NCI-H1092 treated with DMSO at 0.1 percent for 48 hours (cell line): ENCODE measurements around the gene MC4R.
"Not testable (repeated sequence)": the region's sequence is repeated elsewhere in the genome, so short reads cannot be mapped to it uniquely, and the experiment has no call there.

Experiments used
- DNase-seq: peaks from one replicate; lab custom pipeline; 2025; lab: John Stamatoyannopoulos, UW

MC4R gene

GRCh38 chr18:60372596-60372995 is at the start of gene MC4R:
Gene MC4R (minus strand): TSS chr18:60372775. CDS start chr18:60372349, 426 bp downstream.
- DNase-seq: peak; percentile 97

DNA sequence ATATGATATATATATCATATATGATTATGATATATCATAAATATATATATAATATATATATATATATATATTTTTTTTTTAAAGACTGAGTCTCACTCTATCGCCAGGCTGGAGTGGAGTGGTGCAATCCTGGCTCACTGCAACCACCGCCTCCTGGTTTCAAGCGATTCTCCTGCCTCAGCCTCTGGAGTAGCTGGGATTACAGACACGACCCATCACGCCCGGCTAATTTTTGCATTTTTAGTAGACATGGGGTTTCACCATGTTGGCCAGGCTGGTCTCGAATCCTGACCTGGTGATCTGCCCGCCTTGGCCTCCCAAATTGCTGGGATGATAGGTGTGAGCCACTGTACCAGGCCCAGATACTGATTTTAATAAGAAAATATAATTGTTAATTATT is 49.7 kb upstream of the MC4R start:
- DNase-seq: not testable (repeated sequence)

DNA sequence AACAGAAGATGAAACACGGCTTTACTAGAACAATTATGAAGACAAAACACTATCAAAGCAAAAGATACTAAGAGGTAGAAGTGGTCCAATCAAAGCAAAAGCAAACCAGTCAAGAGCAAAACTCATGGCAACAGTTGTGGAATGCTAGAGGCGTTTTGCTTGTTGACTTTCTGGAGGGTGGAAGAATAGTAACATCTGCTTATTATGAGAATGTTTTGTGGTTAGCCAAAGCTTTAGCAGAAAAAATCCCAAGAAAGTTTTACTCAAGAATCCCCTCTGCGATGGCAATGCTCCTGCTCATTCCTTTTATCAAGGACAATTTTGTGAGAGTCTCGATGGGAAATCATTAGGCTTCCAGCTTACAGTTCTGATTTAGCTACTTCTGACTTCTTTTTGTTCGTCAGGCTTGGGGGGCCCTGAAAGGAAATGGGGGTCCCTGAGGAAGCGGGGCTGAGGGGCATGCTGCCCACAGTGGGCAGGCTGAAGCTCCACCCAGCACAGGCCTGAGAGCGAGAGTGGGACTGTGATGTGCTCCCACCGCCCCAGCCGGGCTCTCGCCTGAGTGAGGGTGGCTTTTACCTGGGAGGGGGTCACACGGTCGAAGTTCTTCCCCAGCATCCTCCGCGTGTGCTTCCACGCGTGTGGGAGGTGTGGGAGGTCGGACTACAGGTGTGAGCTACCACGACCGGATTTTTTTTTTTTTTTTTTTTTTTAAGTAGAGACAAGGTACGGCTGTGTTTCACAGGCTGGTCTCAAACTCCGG is 49.0 kb upstream of the MC4R start:
- no peak for DNase-seq

DNA sequence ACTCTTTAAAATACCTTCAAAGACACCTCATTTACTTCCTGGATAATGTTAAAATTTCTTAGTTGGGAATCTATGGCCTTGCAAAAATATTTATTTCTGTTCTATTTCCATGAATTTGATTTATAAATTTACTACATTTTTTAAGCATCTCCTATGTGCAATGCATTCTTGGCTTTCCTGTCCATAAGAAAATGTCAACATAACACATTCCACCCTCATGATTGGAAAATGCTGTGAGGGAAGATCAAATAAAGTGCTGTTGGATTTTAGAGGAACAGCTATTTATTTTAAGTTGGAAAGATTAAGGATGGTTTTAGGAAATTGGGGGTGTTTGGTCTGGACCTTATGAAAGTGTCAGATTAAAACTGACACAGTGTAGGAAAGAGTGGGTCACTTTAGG is 45.4 kb upstream of the MC4R start:
- DNase-seq: no peak

- peak; percentile 38 for DNase-seq
Observed at GRCh38 chr18:60413944-60414547, 41.5 kb upstream of the MC4R start.

- no peak for DNase-seq
Observed at GRCh38 chr18:60411715-60412114, 39.1 kb upstream of the MC4R start.

GRCh38 chr18:60406721-60407120 is 34.1 kb upstream of the MC4R start:
- DNase-seq: no peak

- no peak for DNase-seq
Observed at GRCh38 chr18:60404486-60405085, 32.0 kb upstream of the MC4R start.

GRCh38 chr18:60401346-60401745 is 28.8 kb upstream of the MC4R start:
- no peak for DNase-seq

DNA sequence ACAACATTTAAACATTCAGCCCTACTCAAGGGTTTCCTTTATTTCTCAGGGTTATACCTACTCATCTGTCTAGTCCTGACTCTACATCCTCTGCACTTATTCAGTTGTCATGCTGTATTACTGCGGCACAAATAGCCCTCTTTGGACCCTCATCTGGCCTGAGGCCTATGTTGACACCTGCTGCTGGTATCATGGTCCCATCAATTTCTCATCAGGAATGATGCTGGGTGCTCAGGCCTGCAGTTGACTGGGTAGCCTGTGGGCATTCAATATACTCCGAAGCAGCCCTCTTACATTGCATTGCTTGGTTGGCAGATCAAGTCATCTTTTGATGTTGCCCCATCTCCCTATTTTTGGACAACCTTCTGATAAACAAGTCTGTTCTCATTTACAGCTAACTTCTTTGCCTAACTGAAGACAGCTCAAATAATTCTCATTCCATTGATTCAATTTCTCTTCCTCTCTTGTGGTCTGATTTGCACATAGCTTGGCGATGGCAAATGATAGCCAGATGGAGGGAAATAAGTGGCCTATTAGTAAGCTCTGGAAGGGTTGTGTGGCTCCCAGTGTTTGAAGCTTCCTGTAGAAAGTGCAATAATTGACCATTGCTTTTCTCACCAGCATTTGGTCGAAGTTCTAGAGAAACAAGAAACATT is 19.1 kb upstream of the MC4R start:
- no peak for DNase-seq

DNA sequence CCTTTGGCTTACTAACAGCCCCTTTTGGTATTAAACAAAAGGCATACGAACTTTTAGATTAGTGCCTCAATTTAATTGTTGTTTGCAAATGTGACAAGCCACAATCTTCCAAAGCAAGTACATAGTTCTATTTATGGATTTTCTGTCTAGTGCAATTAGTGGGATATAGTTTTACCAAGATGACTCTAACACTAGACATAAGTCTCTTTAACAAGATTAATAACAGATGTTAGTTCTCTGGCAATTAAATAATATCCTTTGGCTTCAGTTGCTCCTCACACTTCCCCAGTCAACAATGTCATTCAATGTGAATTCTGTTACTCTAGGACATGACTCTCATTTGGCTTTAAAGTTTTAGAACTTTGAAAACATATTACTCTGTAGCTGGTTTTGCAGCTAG is 16.7 kb upstream of the MC4R start:
- DNase-seq: no peak

- no peak for DNase-seq
Observed at GRCh38 chr18:60385693-60386092, 13.1 kb upstream of the MC4R start.

DNA sequence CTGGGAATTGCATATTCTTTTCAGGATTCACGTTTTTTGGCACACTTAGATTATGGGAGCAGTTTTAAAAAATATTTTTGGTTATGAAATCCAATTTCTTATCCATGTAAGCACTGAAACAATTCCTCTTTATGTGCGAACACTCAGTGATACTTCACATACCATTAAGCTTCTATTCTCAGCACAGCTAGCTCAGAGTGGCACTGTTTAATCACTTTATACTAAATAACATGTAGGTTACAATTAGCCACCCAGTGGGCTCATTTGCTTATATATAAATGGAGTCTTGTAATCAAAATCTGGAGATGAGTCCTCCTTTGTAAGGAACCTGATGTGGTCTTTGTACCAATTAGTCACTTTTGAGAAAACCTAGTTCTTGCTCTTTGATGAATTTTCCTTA is 11.3 kb upstream of the MC4R start:
- no peak for DNase-seq

DNA sequence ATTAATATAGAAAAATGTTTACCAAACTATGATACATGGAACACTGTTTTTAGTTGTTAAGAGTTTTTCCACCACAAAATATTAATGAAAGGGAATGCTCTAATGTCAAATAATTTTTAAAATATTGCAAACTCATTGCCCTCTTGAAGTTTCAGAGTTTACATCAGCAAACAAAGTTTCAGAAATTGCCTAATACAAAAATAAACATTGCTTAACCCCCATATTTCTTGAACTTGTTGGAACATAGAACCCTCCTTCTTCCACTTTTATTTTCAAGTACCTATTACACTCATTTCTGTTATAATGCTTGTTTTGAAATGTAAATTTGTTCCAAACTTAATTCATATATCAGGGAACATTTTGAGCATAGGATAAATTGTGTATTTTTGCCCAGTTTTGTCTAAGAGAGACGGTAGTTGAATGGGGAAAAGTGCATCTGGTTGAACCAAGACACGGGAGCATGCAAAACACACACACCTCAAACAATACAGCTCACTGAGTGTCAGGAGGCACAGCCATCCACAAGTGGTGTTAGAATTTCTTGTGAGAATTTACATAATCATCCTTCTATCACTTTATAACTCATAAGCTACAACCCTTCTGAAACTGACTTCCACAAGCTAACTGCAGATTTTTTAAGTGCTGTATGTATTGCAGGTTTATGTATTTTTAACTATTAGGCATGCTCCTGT is 5.3 kb upstream of the MC4R start:
- no peak for DNase-seq

DNA sequence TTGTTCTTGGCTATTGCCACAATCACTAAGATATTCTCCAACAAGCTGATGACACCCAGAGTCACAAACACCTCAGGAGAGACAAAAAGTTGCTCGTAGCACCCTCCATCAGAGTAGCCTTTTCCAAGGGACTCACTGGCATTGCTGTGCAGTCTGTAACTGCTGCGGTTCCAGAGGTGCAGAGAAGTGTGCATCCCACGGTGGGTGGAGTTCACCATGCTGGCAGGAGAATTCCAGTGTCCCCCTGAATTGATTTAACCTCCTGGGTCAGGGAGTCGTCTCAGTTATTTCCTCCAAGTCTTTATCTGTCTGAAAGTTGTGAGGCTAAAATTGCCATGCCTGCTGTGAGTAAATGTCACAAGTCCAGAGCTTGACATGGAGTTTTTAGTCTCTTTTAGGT is 443 bp downstream of the MC4R start:
- no peak for DNase-seq

- no peak for DNase-seq
Observed at GRCh38 chr18:60358516-60358915, 14.1 kb downstream of the MC4R start.

DNA sequence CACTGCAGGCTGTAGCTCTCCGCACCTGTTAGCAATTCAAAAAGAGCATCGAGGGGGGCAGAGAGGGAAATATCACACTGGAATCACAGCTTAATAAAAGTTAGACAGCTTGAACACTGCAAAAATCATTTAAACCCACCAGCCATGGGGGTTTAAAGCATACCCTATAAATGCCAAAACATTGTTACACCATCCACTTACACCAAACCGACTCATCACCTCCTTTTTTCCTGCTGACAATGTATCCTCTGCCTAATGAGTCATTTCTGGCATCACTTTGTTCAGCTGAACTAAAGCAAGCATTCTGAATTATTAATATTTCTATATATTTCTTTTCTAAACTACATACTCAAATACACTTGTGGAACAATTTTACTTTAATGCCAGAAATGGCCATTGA is 21.6 kb downstream of the MC4R start:
- DNase-seq: no peak

GRCh38 chr18:60350150-60350549 is 22.4 kb downstream of the MC4R start:
- DNase-seq: no peak

DNA sequence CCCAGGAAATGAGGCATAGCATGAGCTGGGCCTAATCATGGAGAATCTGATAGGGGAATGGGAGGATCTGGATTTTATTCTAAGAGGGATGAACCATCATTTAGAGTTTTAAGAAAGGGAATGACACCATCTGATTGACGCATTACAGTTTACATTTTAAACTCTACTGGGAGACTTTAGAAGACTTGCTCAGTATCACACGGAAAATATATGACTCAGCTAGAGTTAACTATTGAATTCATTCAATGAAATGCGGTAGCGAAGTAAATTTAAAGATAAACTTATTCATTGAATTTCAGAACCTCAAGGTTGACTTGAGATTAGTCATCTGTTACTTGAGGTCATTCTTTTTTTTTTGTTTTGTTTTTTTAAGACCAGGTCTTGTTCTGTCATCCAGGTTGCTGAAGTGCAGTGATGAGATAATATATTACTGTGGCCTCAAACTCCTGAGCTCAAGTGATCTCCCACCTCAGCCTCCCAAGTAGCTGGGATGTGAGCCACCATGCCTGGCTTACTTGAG is 25.0 kb downstream of the MC4R start:
- no peak for DNase-seq

GRCh38 chr18:60339018-60339417 is 33.6 kb downstream of the MC4R start:
- DNase-seq: no peak

DNA sequence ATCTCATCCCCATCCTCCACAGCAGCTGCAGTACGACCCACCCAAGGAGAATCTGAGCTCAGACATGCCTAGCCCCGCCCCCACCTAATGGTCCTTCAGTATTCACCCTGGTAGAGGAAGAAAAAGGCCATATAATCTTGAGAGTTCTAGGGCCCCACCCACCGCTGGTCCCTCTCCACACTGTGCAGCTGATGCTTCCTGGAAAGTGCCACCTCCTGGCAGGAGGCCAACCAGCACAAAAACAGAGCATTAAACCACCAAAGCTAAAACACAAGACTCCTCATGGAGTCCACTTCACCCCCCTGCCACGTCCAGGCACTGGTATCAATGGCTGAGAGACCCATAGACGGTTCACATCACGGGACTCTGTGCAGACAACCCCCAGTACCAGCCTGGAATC is 40.7 kb downstream of the MC4R start:
- DNase-seq: no peak

- DNase-seq: no peak
Observed at GRCh38 chr18:60329131-60329530, 43.4 kb downstream of the MC4R start.
